Activated T-helper 1 cell treated with anti-CD3 and anti-CD28 coated beads, Interleukin-12 subunit alpha, Interleukin-12 subunit beta, Interleukin-2, Interleukin-4 antibody, amounts not matched to agents 30 ng/mL and 10 ng/mL and 1 ng/mL, durations not matched to agents 14 hours and 24 hours and 36 hours (primary cell): Measurements from ENCODE around the gene AUTS2. TPM values are rescaled to one million over a fixed set of nuclear protein-coding genes. Genes with fewer than 3 reads are reported as not detected.

Experiments used
- DNase-seq: peaks from one replicate; pipeline ENCODE4 v3.0.0; 2021; ENCODE audit warnings: low spot score
- H3K27ac Mint-ChIP-seq: one replicate; pipeline ENCODE4 v1.8.0; 2021; ENCODE audit warnings: mild to moderate bottlenecking, mixed read lengths
- H3K27me3 Mint-ChIP-seq: one replicate; pipeline ENCODE4 v1.8.0; 2022; ENCODE audit warnings: mild to moderate bottlenecking, moderate library complexity, mixed read lengths; ENCODE audit not compliant: insufficient read depth
- H3K36me3 Mint-ChIP-seq: one replicate; pipeline ENCODE4 v1.8.0; 2021; ENCODE audit warnings: low read depth, mixed read lengths
- H3K4me1 Mint-ChIP-seq: one replicate; pipeline ENCODE4 v1.8.0; 2021; ENCODE audit warnings: low read depth, mixed read lengths
- H3K4me3 Mint-ChIP-seq: one replicate; pipeline ENCODE4 v1.8.0; 2021; ENCODE audit warnings: mild to moderate bottlenecking, moderate library complexity, mixed read lengths
- H3K9me3 Mint-ChIP-seq: one replicate; pipeline ENCODE4 v1.8.0; 2021; ENCODE audit warnings: mixed read lengths
- intact Hi-C: fragments of 100-400 bp; cut with micrococcal nuclease; formaldehyde crosslinking; loops from one replicate; pipeline ENCODE4 v1.15.1; 2024
- total RNA-seq: library from RNA; stranded (reverse); gene quantifications from 2 replicates; pipeline ENCODE4 v1.2.3, GENCODE V29; 2022

Gene AUTS2
- total RNA-seq, 1 donor from 2014 or later, result 2.7 TPM

DNA sequence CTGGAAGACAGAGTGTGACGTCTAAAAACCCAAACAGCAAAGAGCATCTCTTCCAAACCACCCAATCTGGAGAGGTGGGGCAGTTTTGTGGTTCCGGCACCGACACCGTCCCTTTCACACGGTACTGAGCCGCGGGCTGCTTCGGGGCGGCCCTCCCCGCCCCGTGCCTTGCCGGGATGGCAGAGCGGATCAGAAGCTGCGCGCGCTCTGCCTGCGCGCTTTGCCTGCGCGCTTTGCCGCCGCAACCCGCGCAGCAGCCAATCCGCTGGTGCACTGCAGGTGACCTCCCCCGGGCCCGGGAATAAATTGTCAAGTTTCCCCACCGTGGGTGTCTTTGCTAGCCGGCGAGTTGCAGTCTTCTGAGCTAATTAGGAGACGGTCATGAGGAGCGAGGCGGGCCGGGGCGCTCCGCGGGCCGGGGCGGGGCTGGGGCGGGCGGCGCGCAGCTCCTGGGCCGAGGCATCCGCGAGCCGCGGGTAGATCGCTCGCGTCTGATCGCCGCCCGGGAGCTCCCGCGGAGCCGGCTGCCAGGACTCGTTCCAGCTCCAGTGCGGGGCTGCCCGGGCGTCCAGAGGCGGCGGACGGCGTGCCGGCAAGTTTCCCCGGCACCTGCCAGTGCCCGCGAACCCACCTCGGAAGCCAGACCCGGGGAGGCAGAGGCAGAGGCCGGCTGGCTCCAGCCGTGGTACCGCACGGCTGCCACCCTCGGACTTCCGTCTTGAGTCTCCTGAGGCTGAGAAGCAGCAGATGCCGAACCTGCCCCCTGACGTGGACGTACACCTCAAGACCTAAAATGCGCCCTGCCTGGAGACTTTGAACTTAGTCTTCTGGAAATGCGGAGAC, 997.7 kb downstream of the AUTS2 start:
- Mint-ChIP-seq H3K4me1 (no peaks in the 10 kb centered on the region), H3K9me3 (peaks cover under 1% of the 10 kb centered on the region), H3K27me3 (peaks cover 26% of the 10 kb centered on the region), H3K4me3 (no peak overlapping the region), H3K27ac (no peak overlapping the region), H3K36me3 (no peaks in the 10 kb centered on the region)
- intact Hi-C loops, result no loop called here
- DNase-seq, result no peak

DNA sequence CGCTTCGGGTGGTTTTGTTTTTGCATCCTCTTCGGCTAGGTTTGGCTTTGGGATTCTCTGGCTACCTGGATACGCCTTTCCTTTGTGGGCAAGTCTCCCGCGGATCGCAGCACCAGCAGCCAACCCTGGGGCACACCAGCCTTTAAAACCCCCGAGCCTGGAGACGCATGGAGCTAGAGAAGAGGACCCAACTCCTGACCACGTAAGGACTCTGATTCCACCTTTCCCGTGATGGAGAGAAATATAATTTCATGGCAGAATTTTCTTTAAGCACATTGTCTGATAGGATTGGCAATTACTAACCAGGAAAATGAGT, 998.3 kb downstream of the AUTS2 start:
- Mint-ChIP-seq H3K9me3 (peaks cover 5% of the 10 kb centered on the region), H3K4me3 (no peak overlapping the region), H3K36me3 (no peaks in the 10 kb centered on the region), H3K27ac (no peak overlapping the region), H3K27me3 (peaks cover 26% of the 10 kb centered on the region), H3K4me1 (no peaks in the 10 kb centered on the region)
- intact Hi-C loops, result no loop called here
- DNase-seq, result no peak

DNA sequence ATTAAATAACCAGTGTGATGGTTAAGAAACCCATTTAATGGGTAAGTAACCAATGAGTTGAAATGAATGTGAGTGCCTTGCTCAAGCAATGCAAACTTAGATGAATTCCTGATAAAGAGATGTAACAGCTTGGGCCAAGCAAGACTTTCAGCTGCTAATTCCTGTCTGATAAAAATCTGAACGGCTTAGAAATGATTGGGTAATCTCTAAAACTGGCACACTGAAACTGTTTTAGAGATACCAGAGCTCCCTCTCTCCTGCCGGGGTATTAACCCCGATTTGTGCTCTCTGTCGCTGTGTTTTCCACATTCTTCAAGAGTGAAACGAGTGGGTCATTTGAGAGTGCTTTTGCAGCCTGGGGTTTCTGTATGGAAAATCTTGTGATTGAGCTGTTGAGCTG, 998.8 kb downstream of the AUTS2 start:
- H3K9me3 Mint-ChIP-seq, result peaks cover 5% of the 10 kb centered on the region
- no peak overlapping the region for H3K4me3 Mint-ChIP-seq
- H3K27me3 Mint-ChIP-seq, result peaks cover 26% of the 10 kb centered on the region
- H3K27ac Mint-ChIP-seq, result no peak overlapping the region
- H3K4me1 Mint-ChIP-seq, result no peaks in the 10 kb centered on the region
- H3K36me3 Mint-ChIP-seq, result no peaks in the 10 kb centered on the region
- intact Hi-C loops, result no loop called here
- DNase-seq, result no peak

DNA sequence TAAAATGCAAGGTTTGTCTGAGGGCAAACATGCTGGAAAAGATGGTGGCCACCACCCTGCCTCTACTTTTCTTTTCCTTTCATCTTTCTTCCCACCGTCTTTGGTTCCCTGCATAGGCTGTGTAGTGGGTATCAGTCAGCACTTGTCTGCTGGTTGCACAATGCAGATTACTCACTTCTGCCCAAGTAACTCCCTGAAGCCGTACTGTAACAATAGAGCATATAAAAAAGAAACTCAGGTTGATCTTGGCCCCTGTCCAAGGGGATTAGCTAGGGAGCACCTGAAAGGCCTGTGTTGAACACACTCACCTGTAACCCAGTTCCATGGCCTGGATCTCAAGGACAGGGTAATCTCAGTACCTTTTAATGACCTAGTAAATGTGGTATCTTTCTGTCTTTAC, 1000.7 kb downstream of the AUTS2 start:
- Mint-ChIP-seq H3K36me3 (no peaks in the 10 kb centered on the region), H3K27me3 (peaks cover 26% of the 10 kb centered on the region), H3K4me3 (no peak overlapping the region), H3K4me1 (no peaks in the 10 kb centered on the region), H3K27ac (no peak overlapping the region), H3K9me3 (peaks cover 5% of the 10 kb centered on the region)
- no peak for DNase-seq
- intact Hi-C loops, result no loop called here

DNA sequence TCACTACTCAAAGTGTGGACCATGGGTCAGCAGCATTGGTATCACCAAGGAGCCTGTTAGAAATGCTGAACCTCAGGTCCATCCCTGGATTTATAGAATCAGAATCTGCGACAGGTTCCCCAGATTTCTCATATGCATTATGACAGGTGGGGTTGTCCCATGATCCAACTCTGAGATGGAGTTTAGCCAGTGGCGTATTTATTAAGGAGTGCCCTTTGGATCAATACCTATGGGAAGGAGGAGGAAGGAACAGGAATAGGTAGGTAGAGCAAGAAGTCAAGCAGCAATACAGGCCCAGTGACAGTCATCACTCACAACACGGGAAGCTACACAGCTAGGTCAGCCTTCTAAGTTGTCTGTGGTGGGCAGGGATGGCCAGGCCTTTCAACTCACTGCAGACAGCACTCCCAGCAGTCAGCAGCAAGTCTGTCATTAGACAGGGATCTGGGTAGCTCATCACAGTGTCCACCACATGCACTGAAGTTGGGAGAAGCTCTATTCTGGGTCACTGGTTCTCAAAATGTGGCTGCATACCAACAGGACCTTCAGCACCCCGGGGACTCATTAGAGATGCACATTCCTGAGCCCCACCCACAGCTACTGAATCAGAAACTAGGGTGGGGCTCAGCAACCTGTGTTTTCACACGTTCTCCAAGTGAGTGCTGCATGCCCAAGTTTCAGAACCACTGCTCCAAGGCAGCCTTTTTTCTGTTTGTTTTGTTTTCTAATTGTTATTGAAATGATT, 1001.3 kb downstream of the AUTS2 start:
- H3K4me3 Mint-ChIP-seq, result no peak overlapping the region
- H3K27ac Mint-ChIP-seq, result no peak overlapping the region
- peaks cover 24% of the 10 kb centered on the region for H3K27me3 Mint-ChIP-seq
- H3K4me1 Mint-ChIP-seq, result no peaks in the 10 kb centered on the region
- no peak for DNase-seq
- peaks cover 5% of the 10 kb centered on the region for H3K9me3 Mint-ChIP-seq
- no peaks in the 10 kb centered on the region for H3K36me3 Mint-ChIP-seq
- intact Hi-C loops, result no loop called here

DNA sequence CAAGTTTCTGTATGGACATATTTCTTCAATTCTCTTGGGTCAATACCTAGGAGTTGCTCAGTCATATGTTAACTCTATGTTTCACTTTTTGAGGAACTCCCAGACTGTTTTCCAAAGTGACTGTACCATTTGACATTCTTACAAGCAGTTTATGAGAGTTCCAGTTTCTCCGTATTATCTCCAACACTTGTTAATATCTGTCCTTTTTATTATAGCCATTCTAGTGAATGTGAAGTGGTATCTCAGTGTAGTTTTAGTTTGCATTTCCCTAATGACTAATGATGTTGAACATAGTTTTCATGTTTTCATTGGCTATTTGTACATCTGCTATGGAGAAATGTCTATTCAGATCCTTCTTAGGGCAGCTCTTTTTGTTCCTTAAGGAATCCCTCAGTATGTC, 1002.7 kb downstream of the AUTS2 start:
- peaks cover 17% of the 10 kb centered on the region for H3K27me3 Mint-ChIP-seq
- H3K9me3 Mint-ChIP-seq, result peaks cover 5% of the 10 kb centered on the region
- no peaks in the 10 kb centered on the region for H3K36me3 Mint-ChIP-seq
- no peaks in the 10 kb centered on the region for H3K4me1 Mint-ChIP-seq
- no peak overlapping the region for H3K27ac Mint-ChIP-seq
- H3K4me3 Mint-ChIP-seq, result no peak overlapping the region
- DNase-seq, result no peak
- intact Hi-C loops, result no loop called here

DNA sequence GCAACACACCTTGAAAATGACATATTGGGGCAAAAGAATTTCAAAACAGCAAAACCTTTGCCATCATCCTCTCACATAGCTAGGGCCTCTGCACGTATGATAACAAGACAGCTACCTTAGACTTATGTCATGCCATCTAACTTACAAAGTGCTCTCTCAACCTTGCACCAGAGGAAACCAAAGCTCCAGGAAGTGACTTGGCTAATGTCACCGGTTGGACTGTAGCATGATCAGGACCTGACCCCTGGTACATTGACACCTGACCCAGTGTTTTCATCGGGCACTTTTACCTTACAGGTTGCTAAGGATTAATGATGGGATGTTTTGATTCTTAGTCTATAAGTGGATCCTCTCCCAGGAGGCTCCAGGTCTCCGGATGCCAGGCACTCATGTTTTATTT, 1003.8 kb downstream of the AUTS2 start:
- H3K4me3 Mint-ChIP-seq, result no peak overlapping the region
- intact Hi-C loops, result no loop called here
- no peak for DNase-seq
- H3K36me3 Mint-ChIP-seq, result no peaks in the 10 kb centered on the region
- H3K4me1 Mint-ChIP-seq, result no peaks in the 10 kb centered on the region
- H3K27me3 Mint-ChIP-seq, result peaks cover 10% of the 10 kb centered on the region
- peaks cover 5% of the 10 kb centered on the region for H3K9me3 Mint-ChIP-seq
- H3K27ac Mint-ChIP-seq, result no peak overlapping the region

DNA sequence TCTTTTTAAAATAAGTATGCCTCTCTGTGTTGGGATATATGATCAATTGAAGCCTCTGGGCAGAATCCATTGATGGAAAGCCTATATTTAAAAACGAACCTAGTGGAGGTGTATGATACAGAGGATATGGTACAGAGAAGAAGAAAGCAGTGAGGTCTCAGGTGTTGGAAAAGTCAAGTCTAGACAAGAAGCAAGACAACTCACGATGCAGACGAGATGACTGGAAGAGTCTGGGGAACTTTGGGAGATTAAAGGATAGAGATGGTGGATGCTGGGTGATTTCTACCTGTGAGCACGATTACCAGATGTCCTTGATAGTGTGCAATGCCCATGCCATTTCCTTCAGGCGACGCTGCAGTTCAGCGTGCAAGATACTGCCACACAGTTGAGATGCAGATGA, 1009.0 kb downstream of the AUTS2 start:
- Mint-ChIP-seq H3K27ac (no peak overlapping the region), H3K4me3 (no peak overlapping the region), H3K4me1 (no peaks in the 10 kb centered on the region), H3K36me3 (no peaks in the 10 kb centered on the region), H3K9me3 (no peaks in the 10 kb centered on the region), H3K27me3 (no peaks in the 10 kb centered on the region)
- intact Hi-C loops, result no loop called here
- DNase-seq, result no peak

DNA sequence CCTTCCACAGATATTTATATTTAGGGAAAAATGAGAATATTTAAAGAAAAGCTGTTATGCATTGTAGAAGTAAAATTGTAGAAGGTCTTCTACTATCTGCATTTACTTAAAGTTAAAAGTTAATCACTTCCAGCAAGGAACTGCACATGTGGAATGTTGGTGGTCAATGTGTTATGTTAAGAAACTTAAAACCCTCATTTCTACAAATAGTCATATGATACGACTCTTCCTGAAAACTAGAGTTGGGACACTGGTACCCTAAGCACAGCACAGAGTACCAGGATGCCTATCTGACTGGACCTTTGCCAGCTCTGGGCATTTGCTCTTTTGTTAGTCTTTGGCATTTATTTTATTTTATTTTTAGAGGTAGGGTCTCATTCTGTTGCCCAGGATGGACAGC, 1009.5 kb downstream of the AUTS2 start:
- intact Hi-C loops, result no loop called here
- Mint-ChIP-seq H3K4me3 (no peak overlapping the region), H3K4me1 (no peaks in the 10 kb centered on the region), H3K9me3 (no peaks in the 10 kb centered on the region), H3K27ac (no peak overlapping the region), H3K27me3 (no peaks in the 10 kb centered on the region), H3K36me3 (no peaks in the 10 kb centered on the region)
- no peak for DNase-seq

DNA sequence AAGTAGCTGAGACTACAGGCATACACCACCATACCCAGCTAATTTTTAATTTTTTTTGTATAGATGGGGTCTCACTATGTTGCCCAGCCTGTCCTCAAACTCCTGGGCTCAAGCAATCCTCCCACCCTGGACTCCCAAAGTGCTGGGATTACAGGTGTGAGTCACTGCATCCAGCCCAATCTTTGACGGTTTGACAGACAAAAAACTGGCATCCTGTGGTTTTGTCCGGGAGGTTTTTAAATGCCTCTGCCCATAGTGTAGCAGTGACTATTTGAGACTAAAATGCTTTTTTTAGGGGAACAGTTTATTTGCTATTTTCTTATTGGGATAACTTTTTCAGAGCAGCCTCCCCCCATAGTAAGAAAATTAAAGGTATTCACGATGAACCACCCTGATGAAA, 1010.0 kb downstream of the AUTS2 start:
- Mint-ChIP-seq H3K9me3 (no peaks in the 10 kb centered on the region), H3K4me1 (no peaks in the 10 kb centered on the region), H3K36me3 (no peaks in the 10 kb centered on the region), H3K27me3 (no peaks in the 10 kb centered on the region), H3K27ac (no peak overlapping the region), H3K4me3 (no peak overlapping the region)
- intact Hi-C loops, result no loop called here
- no peak for DNase-seq

DNA sequence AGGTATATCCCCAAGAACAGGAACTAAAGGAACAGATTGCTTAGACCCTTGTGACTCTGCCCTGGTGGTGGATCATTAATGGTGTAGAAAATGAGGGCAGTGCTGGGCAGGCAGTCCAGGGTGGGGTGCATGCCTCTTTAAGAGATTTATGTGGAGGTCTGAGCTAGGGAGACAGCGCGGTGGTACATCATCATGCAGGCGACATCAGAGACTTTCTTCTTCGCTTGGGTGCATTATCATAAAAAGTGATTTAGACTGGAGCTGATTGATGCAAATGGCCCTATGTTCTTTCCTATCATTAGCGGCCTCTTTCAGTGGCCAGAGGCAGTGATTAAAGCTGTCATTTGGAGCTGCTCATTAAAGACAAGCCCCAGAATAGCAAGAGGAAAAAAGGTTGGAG, 1014.5 kb downstream of the AUTS2 start:
- intact Hi-C loops, result no loop called here
- Mint-ChIP-seq H3K27me3 (no peaks in the 10 kb centered on the region), H3K4me1 (no peaks in the 10 kb centered on the region), H3K4me3 (no peak overlapping the region), H3K27ac (no peak overlapping the region), H3K9me3 (no peaks in the 10 kb centered on the region), H3K36me3 (no peaks in the 10 kb centered on the region)
- no peak for DNase-seq

DNA sequence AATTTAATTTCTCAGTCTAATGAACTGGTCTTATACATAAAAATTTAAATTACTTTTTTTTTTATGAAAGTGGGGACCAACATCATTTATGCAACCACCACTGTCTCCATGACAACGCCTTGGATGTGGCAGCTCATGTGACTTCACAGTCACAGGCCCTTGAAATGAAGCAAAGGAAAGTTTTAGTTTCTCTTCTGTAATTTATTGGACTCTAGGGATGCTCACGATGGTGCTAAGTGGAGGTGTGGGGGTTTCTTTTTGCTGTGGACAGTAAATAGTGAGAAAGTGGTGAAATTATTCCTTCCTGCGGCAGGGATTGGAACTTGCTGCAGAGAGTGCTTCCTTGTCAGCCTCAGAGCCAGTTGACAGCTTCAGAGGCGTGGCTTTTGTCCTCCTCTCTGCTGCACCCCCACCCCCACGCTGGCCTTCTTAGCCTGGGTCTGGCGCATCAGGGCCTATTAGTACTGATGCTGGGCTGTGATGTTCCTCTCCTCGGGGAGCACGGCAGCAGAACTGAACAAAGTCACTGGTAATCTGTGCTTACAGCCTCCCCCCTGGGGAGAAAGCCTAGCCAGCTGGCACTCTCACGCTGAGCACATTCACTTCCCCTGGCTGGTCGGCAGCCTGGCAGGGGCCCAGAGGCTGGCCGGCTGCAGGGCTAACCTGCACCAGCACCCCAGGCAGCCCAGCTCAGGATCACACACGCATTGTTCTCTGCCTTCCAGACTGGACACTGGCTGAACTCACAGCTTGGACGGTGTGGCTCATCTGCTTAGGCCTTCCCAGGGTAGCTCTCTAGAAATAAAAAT, 1016.2 kb downstream of the AUTS2 start:
- Mint-ChIP-seq H3K27me3 (no peaks in the 10 kb centered on the region), H3K27ac (no peak overlapping the region), H3K4me3 (no peak overlapping the region), H3K4me1 (no peaks in the 10 kb centered on the region), H3K9me3 (no peaks in the 10 kb centered on the region), H3K36me3 (no peaks in the 10 kb centered on the region)
- no peak for DNase-seq
- intact Hi-C loops, result no loop called here

DNA sequence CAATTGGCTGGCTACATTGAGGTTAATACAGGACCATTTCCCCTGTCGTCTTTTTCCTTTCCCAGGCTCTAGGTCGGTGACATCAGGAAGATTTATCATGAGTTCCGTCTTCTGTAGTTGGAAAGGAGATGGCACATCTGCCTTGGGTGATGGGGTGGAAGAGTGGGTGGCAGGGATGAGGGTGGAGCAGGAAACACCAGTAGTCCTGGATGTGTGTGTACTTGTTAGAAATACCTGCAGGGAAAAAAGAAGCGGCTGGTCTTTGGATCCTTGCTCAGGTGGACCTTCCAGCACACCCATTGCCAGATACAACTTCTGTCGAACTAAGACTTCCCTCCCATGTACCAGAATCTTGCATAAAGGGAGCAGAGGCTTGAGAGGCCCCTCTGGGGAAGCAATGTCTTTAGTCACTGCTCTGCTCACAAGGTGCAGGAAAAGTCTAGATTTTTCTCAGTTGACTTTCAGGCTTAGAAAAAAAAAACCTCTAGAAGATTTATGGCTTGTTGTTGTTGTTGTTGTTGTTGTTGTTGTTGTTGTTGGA, 1016.9 kb downstream of the AUTS2 start:
- no peak overlapping the region for H3K27ac Mint-ChIP-seq
- H3K27me3 Mint-ChIP-seq, result no peaks in the 10 kb centered on the region
- no peaks in the 10 kb centered on the region for H3K36me3 Mint-ChIP-seq
- H3K4me3 Mint-ChIP-seq, result no peak overlapping the region
- intact Hi-C loops, result no loop called here
- DNase-seq, result no peak
- H3K9me3 Mint-ChIP-seq, result no peaks in the 10 kb centered on the region
- no peaks in the 10 kb centered on the region for H3K4me1 Mint-ChIP-seq
